ENCODE data around the gene POLR3E.

POLR3E gene

DNA sequence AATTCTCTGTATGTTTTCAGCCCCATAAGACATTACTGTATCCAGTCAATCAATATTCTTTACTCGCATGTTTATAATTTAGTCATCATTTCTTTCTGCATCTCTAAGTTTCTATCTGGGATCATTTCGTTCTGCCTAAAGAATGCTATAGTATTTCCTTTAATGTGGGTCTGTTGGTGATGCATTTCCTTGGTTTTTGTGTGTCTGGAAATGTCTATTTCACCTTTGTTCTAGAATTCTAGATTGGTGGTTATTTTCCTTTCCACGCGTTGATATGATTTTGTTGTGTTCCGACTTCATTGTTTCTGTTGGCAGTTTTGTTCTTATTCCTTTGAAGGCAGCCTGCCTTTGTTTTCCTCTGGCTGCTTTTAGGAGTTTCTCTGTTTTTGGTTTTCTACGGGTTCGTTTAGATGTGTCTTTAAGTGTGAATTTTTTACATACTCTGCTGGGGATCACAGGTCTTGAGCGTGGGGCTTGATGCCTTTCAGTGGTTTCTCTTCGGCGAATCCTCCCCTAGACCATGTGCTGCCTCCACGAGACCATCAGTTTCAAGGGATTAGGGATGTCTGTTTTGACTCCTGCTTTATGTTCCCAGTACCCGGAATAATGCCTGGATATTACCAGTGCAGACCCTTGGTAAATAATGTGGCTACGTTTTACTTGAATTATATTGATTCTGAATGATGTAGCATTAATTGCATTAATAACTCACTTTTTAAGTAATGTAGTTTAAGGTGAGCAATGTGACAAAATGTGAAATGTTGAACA, 23.5 kb downstream of the POLR3E start:
- TF ChIP-seq, protein P1, sequence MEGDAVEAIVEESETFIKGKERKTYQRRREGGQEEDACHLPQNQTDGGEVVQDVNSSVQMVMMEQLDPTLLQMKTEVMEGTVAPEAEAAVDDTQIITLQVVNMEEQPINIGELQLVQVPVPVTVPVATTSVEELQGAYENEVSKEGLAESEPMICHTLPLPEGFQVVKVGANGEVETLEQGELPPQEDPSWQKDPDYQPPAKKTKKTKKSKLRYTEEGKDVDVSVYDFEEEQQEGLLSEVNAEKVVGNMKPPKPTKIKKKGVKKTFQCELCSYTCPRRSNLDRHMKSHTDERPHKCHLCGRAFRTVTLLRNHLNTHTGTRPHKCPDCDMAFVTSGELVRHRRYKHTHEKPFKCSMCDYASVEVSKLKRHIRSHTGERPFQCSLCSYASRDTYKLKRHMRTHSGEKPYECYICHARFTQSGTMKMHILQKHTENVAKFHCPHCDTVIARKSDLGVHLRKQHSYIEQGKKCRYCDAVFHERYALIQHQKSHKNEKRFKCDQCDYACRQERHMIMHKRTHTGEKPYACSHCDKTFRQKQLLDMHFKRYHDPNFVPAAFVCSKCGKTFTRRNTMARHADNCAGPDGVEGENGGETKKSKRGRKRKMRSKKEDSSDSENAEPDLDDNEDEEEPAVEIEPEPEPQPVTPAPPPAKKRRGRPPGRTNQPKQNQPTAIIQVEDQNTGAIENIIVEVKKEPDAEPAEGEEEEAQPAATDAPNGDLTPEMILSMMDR (IDR thresholded peaks at IDR 0.05; ENCODE audit: extremely low read depth, insufficient read depth, missing control alignments): no peak
- DNase-seq (ENCODE audit: low spot score): no peak
- in situ Hi-C loops (cut with MboI; ENCODE audit: low pct_unique_long_range_greater_than_20kb, low sequenced_read_pairs, unreplicated experiment): loop anchor here (10.0 kb wide), 1 partner anchor 1136 kb away; no protein-coding TSS in a partner anchor

DNA sequence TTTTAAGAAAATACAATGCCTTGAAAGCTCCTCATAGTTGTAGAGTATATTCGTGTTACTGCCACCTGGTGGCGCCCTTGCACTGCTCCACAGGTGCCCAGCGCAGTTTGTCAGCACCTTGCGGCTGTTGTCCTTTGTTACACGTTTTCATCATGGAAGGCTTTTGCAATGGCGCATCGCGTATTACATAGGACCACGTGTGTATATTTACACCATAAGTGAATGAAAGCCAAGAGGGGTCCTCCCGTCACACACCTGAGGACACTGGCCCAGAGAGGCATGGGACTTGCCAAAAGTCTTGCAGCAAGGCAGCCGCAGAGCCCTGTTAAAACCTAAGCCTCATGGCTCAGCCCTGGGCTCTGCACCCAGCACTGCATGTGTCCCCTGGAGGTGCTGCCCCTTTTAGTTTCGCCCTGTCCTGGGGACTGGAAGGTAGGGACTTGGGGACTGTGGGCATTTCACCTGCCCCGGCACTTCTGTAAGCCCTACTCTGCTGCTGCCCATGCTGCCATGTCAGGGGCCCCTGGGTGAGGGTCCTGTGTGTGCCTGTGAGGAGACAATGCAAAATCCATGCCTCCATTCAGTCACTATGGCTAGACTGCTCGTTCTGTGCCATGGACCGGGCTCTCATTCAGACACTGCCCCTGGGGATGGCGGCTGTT, 24.3 kb downstream of the POLR3E start:
- in situ Hi-C loops (cut with MboI; ENCODE audit: low pct_unique_long_range_greater_than_20kb, low sequenced_read_pairs, unreplicated experiment): loop anchor here (10.0 kb wide), 1 partner anchor 1137 kb away; no protein-coding TSS in a partner anchor

DNA sequence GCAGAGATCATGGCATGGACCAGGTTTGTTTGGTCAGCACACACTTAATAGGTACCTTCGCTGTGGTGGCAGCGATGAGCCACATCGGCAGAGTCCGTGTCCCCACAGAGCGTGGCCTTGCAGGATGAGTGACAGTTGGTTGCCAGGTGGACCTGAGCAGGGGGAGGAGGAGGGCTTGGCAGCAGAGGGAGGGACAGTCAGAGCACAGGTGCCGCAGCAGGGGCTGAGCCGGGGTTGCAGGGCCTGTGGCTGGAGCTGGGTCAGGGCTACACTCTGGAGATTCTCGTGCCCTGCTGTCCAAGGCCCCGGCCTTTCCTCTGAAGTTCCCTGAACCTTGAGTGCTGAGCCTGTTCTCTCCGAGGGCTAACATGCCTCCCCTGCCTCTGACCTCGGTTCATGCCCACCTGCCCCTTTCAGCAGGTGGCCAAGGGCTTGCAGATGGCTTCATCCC, 24.8 kb downstream of the POLR3E start:
- TF ChIP-seq, protein P1 (IDR thresholded peaks at IDR 0.05; ENCODE audit: extremely low read depth, insufficient read depth, missing control alignments): no peak
- in situ Hi-C loops (cut with MboI; ENCODE audit: low pct_unique_long_range_greater_than_20kb, low sequenced_read_pairs, unreplicated experiment): loop anchor here (10.0 kb wide), 1 partner anchor 1137 kb away; no protein-coding TSS in a partner anchor
- no peak for DNase-seq (ENCODE audit: low spot score)

More for the DNA sequence above, 24.3 kb downstream of the POLR3E start:
- TF ChIP-seq, protein P1 (IDR thresholded peaks at IDR 0.05; ENCODE audit: extremely low read depth, insufficient read depth, missing control alignments): peak; percentile 88
- DNase-seq (ENCODE audit: low spot score): peak; percentile 83

DNA sequence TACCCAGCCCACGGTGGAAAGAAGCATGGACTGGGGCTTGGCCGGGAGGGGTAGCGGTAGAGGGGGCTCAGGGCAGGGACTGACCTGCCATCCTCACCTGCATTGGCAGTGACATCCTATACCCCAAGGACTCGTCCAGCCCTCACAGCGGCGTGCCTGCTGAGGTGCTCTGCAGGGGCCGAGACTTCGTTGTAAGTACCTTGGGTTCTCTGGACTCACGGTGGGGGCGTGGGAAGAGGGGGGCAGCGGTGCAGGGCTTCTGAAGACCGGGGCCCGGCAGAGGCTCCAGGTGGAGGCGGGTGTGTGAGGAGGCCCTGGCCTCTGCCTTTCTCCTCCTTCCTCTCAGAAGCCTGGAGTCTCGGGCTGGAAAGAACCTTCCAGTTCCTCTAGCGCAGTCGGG, 25.5 kb downstream of the POLR3E start:
- in situ Hi-C loops (cut with MboI; ENCODE audit: low pct_unique_long_range_greater_than_20kb, low sequenced_read_pairs, unreplicated experiment): loop anchor here (10.0 kb wide), 1 partner anchor 1138 kb away; no protein-coding TSS in a partner anchor
- DNase-seq (ENCODE audit: low spot score): no peak
- TF ChIP-seq, protein P1 (IDR thresholded peaks at IDR 0.05; ENCODE audit: extremely low read depth, insufficient read depth, missing control alignments): no peak

DNA sequence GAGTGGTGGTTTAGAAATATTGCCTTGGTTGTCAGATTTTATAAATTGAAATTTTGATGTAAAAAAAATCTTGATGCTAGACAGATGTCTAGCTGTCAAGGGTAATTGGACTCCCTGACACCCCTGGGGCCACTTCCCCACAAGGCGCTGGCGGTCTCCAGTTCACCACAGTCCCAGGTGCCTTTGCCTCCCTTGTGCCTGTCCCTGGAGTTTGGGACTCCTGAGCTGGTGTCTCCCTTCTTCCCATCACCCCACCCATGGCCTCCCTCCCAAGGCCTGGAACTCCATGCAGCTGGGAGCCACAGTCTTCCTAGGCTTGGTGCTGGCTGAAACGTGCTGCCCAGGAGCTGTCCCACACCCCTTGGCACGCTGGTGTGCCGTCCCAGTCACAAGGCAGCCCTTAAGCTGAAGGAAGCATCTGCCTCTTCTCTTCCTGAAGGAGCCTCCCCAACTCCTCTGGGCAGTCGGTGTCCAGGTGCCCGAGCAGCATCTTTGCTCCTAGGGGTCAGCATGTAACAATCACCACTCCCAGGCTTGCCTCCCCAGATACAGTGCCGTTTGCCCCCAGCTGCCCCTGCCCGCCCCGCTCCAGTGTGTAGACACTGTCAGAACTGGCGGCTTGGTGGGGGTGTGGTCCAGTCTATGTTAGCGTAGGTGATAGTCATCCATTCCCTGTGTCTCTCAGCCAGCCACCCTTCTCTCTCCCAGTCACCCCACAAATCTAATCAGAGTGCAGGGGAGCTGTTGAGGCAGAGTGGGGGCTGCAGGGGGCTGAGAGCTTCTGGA, 26.2 kb downstream of the POLR3E start:
- DNase-seq (ENCODE audit: low spot score): no peak
- TF ChIP-seq, protein P1 (IDR thresholded peaks at IDR 0.05; ENCODE audit: extremely low read depth, insufficient read depth, missing control alignments): no peak
- in situ Hi-C loops (cut with MboI; ENCODE audit: low pct_unique_long_range_greater_than_20kb, low sequenced_read_pairs, unreplicated experiment): loop anchor here (10.0 kb wide), 1 partner anchor 1139 kb away; no protein-coding TSS in a partner anchor

Measured in GM13977 (cell line).